ENCODE results near the gene JUP. TPM values are rescaled to one million over a fixed set of nuclear protein-coding genes. Genes with fewer than 3 reads are reported as not detected.

The JUP gene
- total and polyA plus RNA-seq, 4 experiments from 2014 or later: 0.15 to 0.69 TPM; not detected in 2

GRCh38 chr17:41771389-41772206, 14.9 kb downstream of the JUP start:
- Histone ChIP-seq H3K9me3 (ENCODE audit: control insufficient read depth in 1 of 2, low read length in 2 of 2) (no peaks in the 10 kb centered on the region), H3K4me3 (ENCODE audit: low read length in 2 of 2) (no peak overlapping the region), H3K27ac (ENCODE audit: low read depth, low read length) (no peak overlapping the region), H3K27me3 (ENCODE audit: insufficient read depth, low read length) (no peaks in the 10 kb centered on the region), H3K4me1 (ENCODE audit: insufficient read depth, low read length) (no peaks in the 10 kb centered on the region), H3K36me3 (ENCODE audit: insufficient read depth, low read length) (no peaks in the 10 kb centered on the region)
- intact Hi-C loops (cut with micrococcal nuclease): no loop called here
- ChIA-PET POLR2A (ENCODE audit: partially characterized antibody) (no interaction called here), CTCF (ENCODE audit: partially characterized antibody) (interaction anchor here (1.9 kb wide), 1 partner anchor 30 kb away, joined by 4 read pairs; no protein-coding TSS in a partner anchor)
- H3K9me3 Mint-ChIP-seq: no peaks in the 10 kb centered on the region
- no peak for DNase-seq
- no peaks in the 10 kb centered on the region for H3K36me3 Mint-ChIP-seq
- peaks cover 0 to 3% of the 10 kb centered on the region in 2 donors for H3K27me3 Mint-ChIP-seq
- peak overlapping the region in 1 of 7 donors; percentile 8 for H3K27ac Mint-ChIP-seq
- peaks cover 0 to 4% (median 0%) of the 10 kb centered on the region in 4 donors for H3K4me1 Mint-ChIP-seq
- no peak overlapping the region for H3K4me3 Mint-ChIP-seq

GRCh38 chr17:41769985-41770384, 16.5 kb downstream of the JUP start:
- Mint-ChIP-seq H3K27ac (peak overlapping the region in 1 of 7 donors; percentile 61), H3K9me3 (no peaks in the 10 kb centered on the region), H3K36me3 (no peaks in the 10 kb centered on the region), H3K4me1 (peaks cover 0 to 4% (median 0%) of the 10 kb centered on the region in 4 donors), H3K4me3 (no peak overlapping the region), H3K27me3 (peaks cover 0 to 3% of the 10 kb centered on the region in 2 donors)
- Histone ChIP-seq H3K27me3 (ENCODE audit: insufficient read depth, low read length) (no peaks in the 10 kb centered on the region), H3K27ac (ENCODE audit: low read depth, low read length) (no peak overlapping the region), H3K36me3 (ENCODE audit: insufficient read depth, low read length) (no peaks in the 10 kb centered on the region), H3K4me3 (ENCODE audit: low read length in 2 of 2) (no peak overlapping the region), H3K9me3 (ENCODE audit: control insufficient read depth in 1 of 2, low read length in 2 of 2) (no peaks in the 10 kb centered on the region), H3K4me1 (ENCODE audit: insufficient read depth, low read length) (no peaks in the 10 kb centered on the region)
- no peak for DNase-seq
- intact Hi-C loops (cut with micrococcal nuclease): no loop called here
- POLR2A ChIA-PET (ENCODE audit: partially characterized antibody): no interaction called here
- CTCF ChIA-PET (ENCODE audit: partially characterized antibody): no interaction called here

- no peaks in the 10 kb centered on the region for H3K36me3 Mint-ChIP-seq
- no peak overlapping the region for H3K4me3 Mint-ChIP-seq
- H3K4me1 Mint-ChIP-seq: peaks cover 0 to 4% (median 0%) of the 10 kb centered on the region in 4 donors
- DNase-seq: no peak
- ChIA-PET POLR2A (ENCODE audit: partially characterized antibody) (no interaction called here), CTCF (ENCODE audit: partially characterized antibody) (interaction anchor here (1.4 kb wide), 1 partner anchor 32 kb away, joined by 3 read pairs; no protein-coding TSS in a partner anchor)
- H3K27ac Mint-ChIP-seq: no peak overlapping the region
- peaks cover 0 to 3% of the 10 kb centered on the region in 2 donors for H3K27me3 Mint-ChIP-seq
- Histone ChIP-seq H3K27ac (ENCODE audit: low read depth, low read length) (no peak overlapping the region), H3K27me3 (ENCODE audit: insufficient read depth, low read length) (no peaks in the 10 kb centered on the region), H3K4me3 (ENCODE audit: low read length in 2 of 2) (no peak overlapping the region), H3K4me1 (ENCODE audit: insufficient read depth, low read length) (no peaks in the 10 kb centered on the region), H3K36me3 (ENCODE audit: insufficient read depth, low read length) (no peaks in the 10 kb centered on the region), H3K9me3 (ENCODE audit: control insufficient read depth in 1 of 2, low read length in 2 of 2) (no peaks in the 10 kb centered on the region)
- intact Hi-C loops (cut with micrococcal nuclease): no loop called here
- no peaks in the 10 kb centered on the region for H3K9me3 Mint-ChIP-seq
Observed at GRCh38 chr17:41769346-41769862, 17.1 kb downstream of the JUP start.

- Mint-ChIP-seq H3K27ac (no peak overlapping the region), H3K4me1 (peaks cover 0 to 4% (median 0%) of the 10 kb centered on the region in 4 donors), H3K4me3 (no peak overlapping the region), H3K9me3 (no peaks in the 10 kb centered on the region), H3K27me3 (peaks cover 0 to 2% of the 10 kb centered on the region in 2 donors), H3K36me3 (no peaks in the 10 kb centered on the region)
- Histone ChIP-seq H3K36me3 (ENCODE audit: insufficient read depth, low read length) (no peaks in the 10 kb centered on the region), H3K4me1 (ENCODE audit: insufficient read depth, low read length) (no peaks in the 10 kb centered on the region), H3K27me3 (ENCODE audit: insufficient read depth, low read length) (no peaks in the 10 kb centered on the region), H3K9me3 (ENCODE audit: control insufficient read depth in 1 of 2, low read length in 2 of 2) (no peaks in the 10 kb centered on the region), H3K27ac (ENCODE audit: low read depth, low read length) (no peak overlapping the region), H3K4me3 (ENCODE audit: low read length in 2 of 2) (no peak overlapping the region)
- intact Hi-C loops (cut with micrococcal nuclease): no loop called here
- ChIA-PET CTCF (ENCODE audit: partially characterized antibody) (interaction anchor here (1.4 kb wide), 1 partner anchor 33 kb away, joined by 3 read pairs; no protein-coding TSS in a partner anchor), POLR2A (ENCODE audit: partially characterized antibody) (no interaction called here)
- no peak for DNase-seq
Observed at GRCh38 chr17:41768682-41769288, 17.7 kb downstream of the JUP start.

- H3K27me3 ChIP-seq (ENCODE audit: insufficient read depth, low read length): no peaks in the 10 kb centered on the region
- POLR2A ChIA-PET (ENCODE audit: partially characterized antibody): no interaction called here
- no peak overlapping the region for H3K27ac Mint-ChIP-seq
- no peaks in the 10 kb centered on the region for H3K36me3 Mint-ChIP-seq
- intact Hi-C loops (cut with micrococcal nuclease): no loop called here
- CTCF ChIA-PET (ENCODE audit: partially characterized antibody): no interaction called here
- no peak for DNase-seq
- peaks cover 0 to 2% of the 10 kb centered on the region in 2 donors for H3K27me3 Mint-ChIP-seq
- H3K9me3 Mint-ChIP-seq: no peaks in the 10 kb centered on the region
- H3K4me3 Mint-ChIP-seq: no peak overlapping the region
- H3K9me3 ChIP-seq (ENCODE audit: control insufficient read depth in 1 of 2, low read length in 2 of 2): no peaks in the 10 kb centered on the region
- H3K4me1 Mint-ChIP-seq: peaks cover 0 to 4% (median 0%) of the 10 kb centered on the region in 4 donors
- no peaks in the 10 kb centered on the region for H3K4me1 ChIP-seq (ENCODE audit: insufficient read depth, low read length)
- H3K4me3 ChIP-seq (ENCODE audit: low read length in 2 of 2): no peak overlapping the region
- H3K36me3 ChIP-seq (ENCODE audit: insufficient read depth, low read length): no peaks in the 10 kb centered on the region
- H3K27ac ChIP-seq (ENCODE audit: low read depth, low read length): no peak overlapping the region
Observed at GRCh38 chr17:41767324-41768042, 19.0 kb downstream of the JUP start.

- CTCF ChIA-PET (ENCODE audit: partially characterized antibody): interaction anchor here (1.0 kb wide), 1 partner anchor 11 kb away, joined by 3 read pairs; no protein-coding TSS in a partner anchor
Observed at GRCh38 chr17:41766135-41766534, 20.4 kb downstream of the JUP start.

GRCh38 chr17:41763327-41763726, 23.2 kb downstream of the JUP start:
- Mint-ChIP-seq H3K9me3 (no peaks in the 10 kb centered on the region), H3K27me3 (peaks cover 0 to 4% of the 10 kb centered on the region in 2 donors), H3K4me3 (no peak overlapping the region), H3K4me1 (no peaks in the 10 kb centered on the region), H3K27ac (no peak overlapping the region), H3K36me3 (no peaks in the 10 kb centered on the region)
- Histone ChIP-seq H3K36me3 (ENCODE audit: insufficient read depth, low read length) (no peaks in the 10 kb centered on the region), H3K27ac (ENCODE audit: low read depth, low read length) (no peak overlapping the region), H3K9me3 (ENCODE audit: control insufficient read depth in 1 of 2, low read length in 2 of 2) (no peaks in the 10 kb centered on the region), H3K27me3 (ENCODE audit: insufficient read depth, low read length) (no peaks in the 10 kb centered on the region), H3K4me1 (ENCODE audit: insufficient read depth, low read length) (no peaks in the 10 kb centered on the region), H3K4me3 (ENCODE audit: low read length in 2 of 2) (no peak overlapping the region)
- POLR2A ChIA-PET (ENCODE audit: partially characterized antibody): no interaction called here
- intact Hi-C loops (cut with micrococcal nuclease): no loop called here
- DNase-seq: no peak
- CTCF ChIA-PET (ENCODE audit: partially characterized antibody): interaction anchor here (0.9 kb wide), 1 partner anchor 26 kb away, joined by 3 read pairs; no protein-coding TSS in a partner anchor

More at GRCh38 chr17:41766135-41766534, 20.4 kb downstream of the JUP start:
- Mint-ChIP-seq H3K4me3 (no peak overlapping the region), H3K36me3 (no peaks in the 10 kb centered on the region), H3K27ac (no peak overlapping the region), H3K9me3 (no peaks in the 10 kb centered on the region), H3K27me3 (peaks cover 0 to 1% of the 10 kb centered on the region in 2 donors), H3K4me1 (no peaks in the 10 kb centered on the region)
- intact Hi-C loops (cut with micrococcal nuclease): no loop called here
- H3K36me3 ChIP-seq (ENCODE audit: insufficient read depth, low read length): no peaks in the 10 kb centered on the region
- no peak overlapping the region for H3K4me3 ChIP-seq (ENCODE audit: low read length in 2 of 2)
- POLR2A ChIA-PET (ENCODE audit: partially characterized antibody): no interaction called here
- no peaks in the 10 kb centered on the region for H3K27me3 ChIP-seq (ENCODE audit: insufficient read depth, low read length)
- no peaks in the 10 kb centered on the region for H3K4me1 ChIP-seq (ENCODE audit: insufficient read depth, low read length)
- H3K27ac ChIP-seq (ENCODE audit: low read depth, low read length): no peak overlapping the region
- DNase-seq: no peak
- H3K9me3 ChIP-seq (ENCODE audit: control insufficient read depth in 1 of 2, low read length in 2 of 2): no peaks in the 10 kb centered on the region
